Mesendoderm (in vitro differentiated cells): ENCODE data around the gene KDM5A.

Experiments
- DNase-seq: peaks from one replicate; pipeline ENCODE4 v3.0.0; 2013
- H2AK5ac ChIP-seq: 2 replicates; pipeline ENCODE4 v1.6.1; 2013; ENCODE audit warnings: low read length, inconsistent platforms
- H2BK120ac ChIP-seq: 2 replicates; pipeline ENCODE4 v1.6.1; 2013; ENCODE audit warnings: low read depth, mild to moderate bottlenecking, low read length, moderate library complexity, mixed read lengths
- H2BK15ac ChIP-seq: replicated peaks from 2 replicates; pipeline ENCODE4 v1.6.1; 2013; ENCODE audit warnings: low read depth, mild to moderate bottlenecking, moderate library complexity
- H2BK5ac ChIP-seq: 2 replicates; pipeline ENCODE4 v1.6.1; 2013; ENCODE audit warnings: low read length, inconsistent platforms
- H3K18ac ChIP-seq: 2 replicates; pipeline ENCODE4 v1.6.1; 2013; ENCODE audit warnings: mild to moderate bottlenecking, low read length, mixed read lengths
- H3K23ac ChIP-seq: one replicate; pipeline ENCODE4 v1.6.1; 2013; ENCODE audit warnings: low read length
- H3K27ac ChIP-seq: 2 replicates; pipeline ENCODE4 v1.5.1; 2013; ENCODE audit warnings: low read depth, mild to moderate bottlenecking, inconsistent platforms, low read length, moderate library complexity
- H3K27me3 ChIP-seq: 2 replicates; pipeline ENCODE4 v1.6.1; 2013; ENCODE audit warnings: low read length, control low read depth, mild to moderate bottlenecking, inconsistent platforms; ENCODE audit not compliant: insufficient read depth, poor library complexity
- H3K36me3 ChIP-seq: 2 replicates; pipeline ENCODE4 v1.6.1; 2013; ENCODE audit warnings: low read length, inconsistent platforms; ENCODE audit not compliant: control insufficient read depth, insufficient read depth
- H3K4ac ChIP-seq: one replicate; pipeline ENCODE4 v1.6.1; 2013; ENCODE audit warnings: low read depth, mild to moderate bottlenecking, low read length, moderate library complexity
- H3K4me1 ChIP-seq: 2 replicates; pipeline ENCODE4 v1.6.1; 2013; ENCODE audit warnings: low read depth, low read length, inconsistent platforms; ENCODE audit not compliant: control insufficient read depth
- H3K4me2 ChIP-seq: 2 replicates; pipeline ENCODE4 v1.6.1; 2013; ENCODE audit warnings: low read length
- H3K4me3 ChIP-seq: 2 replicates; pipeline ENCODE4 v1.5.1; 2013; ENCODE audit warnings: mild to moderate bottlenecking, low read length
- H3K56ac ChIP-seq: one replicate; pipeline ENCODE4 v1.6.1; 2013; ENCODE audit warnings: low read length
- H3K79me1 ChIP-seq: 2 replicates; pipeline ENCODE4 v1.6.1; 2013; ENCODE audit warnings: low read length, inconsistent platforms
- H3K79me2 ChIP-seq: 2 replicates; pipeline ENCODE4 v1.6.1; 2013; ENCODE audit warnings: mild to moderate bottlenecking, low read length; ENCODE audit not compliant: control insufficient read depth, insufficient read depth
- H3K9ac ChIP-seq: 2 replicates; pipeline ENCODE4 v1.6.1; 2013; ENCODE audit warnings: low read length, inconsistent platforms
- H4K5ac ChIP-seq: one replicate; pipeline ENCODE4 v1.6.1; 2013; ENCODE audit warnings: low read length
- H4K8ac ChIP-seq: one replicate; pipeline ENCODE4 v1.6.1; 2013; ENCODE audit warnings: low read depth, mild to moderate bottlenecking, control low read depth, low read length, moderate library complexity
- WGBS: extraction: QIAGEN DNeasy Blood & Tissue Kit; methylation state at CpG from one replicate; pipeline ENCODE4 v1.1.7; 2013; ENCODE audit warnings: low lambda C conversion rate, missing lambda C conversion rate; ENCODE audit not compliant: insufficient coverage; ENCODE audit errors: extremely low coverage; 5-methylcytosine and 5-hydroxymethylcytosine counted together

The KDM5A gene

GRCh38 chr12:402029-402389 is 12.9 kb upstream of the KDM5A start:
- Histone ChIP-seq H3K4me1 (peaks cover 2% of the 10 kb centered on the region), H4K8ac (no peak overlapping the region)

GRCh38 chr12:401235-402028 is 12.3 kb upstream of the KDM5A start, which contains the start of gene CCDC77:
Gene CCDC77, plus strand, starts transcription at chr12:401644. Its CDS starts 7,740 bp downstream, at chr12:409384.
- WGBS = no CpG with 5 or more reads among the region's 45 CpGs

More at GRCh38 chr12:402029-402389, 12.9 kb upstream of the KDM5A start:
- Histone ChIP-seq H3K4me2 (peak overlapping the region; percentile 79), H2BK5ac (no peak overlapping the region), H3K9ac (peak overlapping the region; percentile 92), H3K4ac (no peak overlapping the region), H3K23ac (no peak overlapping the region), H4K5ac (no peak overlapping the region), H3K18ac (no peak overlapping the region), H2BK15ac (no peak overlapping the region), H3K79me1 (peaks cover 4% of the 10 kb centered on the region), H2AK5ac (no peak overlapping the region), H3K79me2 (peaks cover 15% of the 10 kb centered on the region), H3K4me3 (peak overlapping the region; percentile 98), H3K27ac (no peak overlapping the region), H3K27me3 (no peaks in the 10 kb centered on the region), H3K56ac (peak overlapping the region; percentile 96), H2BK120ac (no peak overlapping the region), H3K36me3 (no peaks in the 10 kb centered on the region)
- DNase-seq = peak; percentile 70
- no CpG with 5 or more reads among the region's 8 CpGs for WGBS

GRCh38 chr12:400828-401227 is 11.7 kb upstream of the KDM5A start:
- Histone ChIP-seq H3K4me1 (peaks cover 2% of the 10 kb centered on the region), H3K79me2 (peaks cover 15% of the 10 kb centered on the region), H3K4me3 (no peak overlapping the region), H2BK120ac (no peak overlapping the region), H3K36me3 (no peaks in the 10 kb centered on the region), H4K8ac (peak overlapping the region; percentile 82), H2BK5ac (no peak overlapping the region), H2AK5ac (no peak overlapping the region), H3K9ac (peak overlapping the region; percentile 53), H3K27ac (no peak overlapping the region), H2BK15ac (no peak overlapping the region), H4K5ac (peak overlapping the region; percentile 95), H3K79me1 (peaks cover 4% of the 10 kb centered on the region), H3K56ac (peak overlapping the region; percentile 52), H3K4ac (no peak overlapping the region), H3K23ac (no peak overlapping the region), H3K18ac (no peak overlapping the region), H3K4me2 (peak overlapping the region; percentile 55), H3K27me3 (no peaks in the 10 kb centered on the region)
- no CpG with 5 or more reads among the region's 8 CpGs for WGBS
- no peak for DNase-seq

More at GRCh38 chr12:401235-402028, 12.3 kb upstream of the KDM5A start, which contains the start of gene CCDC77:
- Histone ChIP-seq H3K4me1 (peaks cover 2% of the 10 kb centered on the region), H3K27ac (peak within 1 kb of the TSS; percentile 23), H2BK120ac (no peak within 1 kb of the TSS), H3K23ac (no peak within 1 kb of the TSS), H4K8ac (peak within 1 kb of the TSS; percentile 82), H2AK5ac (no peak within 1 kb of the TSS), H3K56ac (peak within 1 kb of the TSS; percentile 96), H3K4ac (no peak within 1 kb of the TSS), H3K4me2 (peak within 1 kb of the TSS; percentile 79), H3K18ac (no peak within 1 kb of the TSS), H4K5ac (peak within 1 kb of the TSS; percentile 95), H3K9ac (peak within 1 kb of the TSS; percentile 92), H3K4me3 (peak within 1 kb of the TSS; percentile 98), H2BK5ac (no peak within 1 kb of the TSS), H2BK15ac (no peak within 1 kb of the TSS), H3K36me3 (no peaks in the 10 kb centered on the region), H3K79me2 (peaks cover 15% of the 10 kb centered on the region), H3K79me1 (peaks cover 4% of the 10 kb centered on the region), H3K27me3 (no peaks in the 10 kb centered on the region)
- DNase-seq = peak; percentile 96

GRCh38 chr12:388541-389141 is 479 bp downstream of the KDM5A start:
- Histone ChIP-seq H3K4me2 (peak overlapping the region; percentile 79), H3K18ac (peak overlapping the region; percentile 69), H3K56ac (peak overlapping the region; percentile 99), H2BK120ac (no peak overlapping the region), H3K23ac (no peak overlapping the region), H4K8ac (no peak overlapping the region), H3K9ac (peak overlapping the region; percentile 98), H2AK5ac (no peak overlapping the region), H4K5ac (no peak overlapping the region), H3K79me1 (peaks cover 6% of the 10 kb centered on the region), H2BK5ac (no peak overlapping the region), H3K27me3 (no peaks in the 10 kb centered on the region), H3K79me2 (peaks cover 24% of the 10 kb centered on the region), H3K4ac (no peak overlapping the region), H3K36me3 (no peaks in the 10 kb centered on the region), H2BK15ac (no peak overlapping the region), H3K4me1 (peaks cover 2% of the 10 kb centered on the region), H3K4me3 (peak overlapping the region; percentile 96), H3K27ac (peak overlapping the region; percentile 78)
- DNase-seq = peak; percentile 53
- WGBS = no CpG with 5 or more reads among the region's 35 CpGs

GRCh38 chr12:388012-388411 is 1.1 kb downstream of the KDM5A start:
- Histone ChIP-seq H2BK15ac (no peak overlapping the region), H4K5ac (no peak overlapping the region), H3K4me2 (peak overlapping the region; percentile 79), H2BK120ac (no peak overlapping the region), H3K4me3 (peak overlapping the region; percentile 96), H4K8ac (no peak overlapping the region), H2AK5ac (no peak overlapping the region), H3K18ac (no peak overlapping the region), H3K4ac (no peak overlapping the region), H3K27me3 (no peaks in the 10 kb centered on the region), H3K23ac (no peak overlapping the region), H2BK5ac (no peak overlapping the region), H3K56ac (peak overlapping the region; percentile 99), H3K4me1 (peaks cover 2% of the 10 kb centered on the region), H3K9ac (peak overlapping the region; percentile 98), H3K27ac (no peak overlapping the region), H3K79me2 (peaks cover 24% of the 10 kb centered on the region), H3K79me1 (peaks cover 6% of the 10 kb centered on the region), H3K36me3 (no peaks in the 10 kb centered on the region)
- WGBS = 100% methylated on average over 2 of the region's 2 CpGs
- DNase-seq = no peak
